HG03159 (cell line): ENCODE data around the gene SAMSN1.

Experiments
- ATAC-seq: cut with Tn5 transposase; IDR thresholded peaks from one replicate; pipeline ENCODE4 v1.9.1; 2021; ENCODE audit warnings: mild to moderate bottlenecking, moderate library complexity; ENCODE audit not compliant: unreplicated experiment

The SAMSN1 gene

DNA sequence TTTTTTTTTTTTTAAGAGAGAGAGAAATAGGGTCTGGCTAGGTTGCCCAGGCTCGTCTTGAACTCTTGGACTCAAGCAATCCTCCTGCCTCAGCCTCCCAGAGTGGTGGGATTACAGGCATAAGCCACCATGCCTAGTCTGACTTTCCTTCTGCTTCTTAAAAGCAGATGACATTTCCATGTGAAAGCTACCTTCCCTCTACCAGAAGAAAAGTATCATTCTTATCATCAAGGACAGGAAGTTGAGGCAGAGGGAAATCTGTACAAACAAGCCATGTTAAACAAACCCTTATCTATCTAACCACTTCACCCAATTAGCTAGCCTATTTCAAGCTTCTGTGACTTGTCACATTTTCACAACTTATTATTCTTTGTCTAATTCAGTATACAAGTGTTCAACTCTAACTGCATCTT is 54.8 kb downstream of the SAMSN1 start:
- no peak for ATAC-seq

DNA sequence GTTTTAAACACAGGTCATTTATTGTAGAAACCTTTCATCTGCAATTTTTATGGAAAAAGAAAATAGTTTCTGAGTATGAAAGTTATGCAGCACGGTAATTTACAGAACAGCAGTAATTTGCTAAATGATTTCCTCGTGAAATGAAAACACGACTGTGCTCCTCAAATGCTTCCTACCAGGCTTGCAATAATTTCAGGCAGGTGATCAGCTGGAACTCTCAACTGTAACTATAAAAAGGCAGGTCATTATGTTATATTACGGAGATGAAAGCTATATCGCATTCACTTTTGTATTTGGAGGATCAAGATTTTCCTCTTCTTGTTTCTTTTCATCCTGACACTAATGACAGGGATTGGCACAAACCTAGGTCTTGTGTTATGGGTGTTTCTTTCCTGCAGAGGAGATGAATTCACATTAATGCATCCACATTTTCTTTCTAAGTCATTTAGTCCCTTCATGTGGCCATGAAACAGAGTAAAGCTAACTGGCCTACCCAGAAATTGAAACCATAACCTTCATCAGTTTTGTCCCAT is 57.4 kb downstream of the SAMSN1 start:
- ATAC-seq, result no peak

- ATAC-seq, result no peak
Observed at GRCh38 chr21:14487490-14488432, 58.4 kb downstream of the SAMSN1 start.

- no peak for ATAC-seq
Observed at GRCh38 chr21:14486869-14487268, 59.2 kb downstream of the SAMSN1 start.

GRCh38 chr21:14484188-14485009 is 61.7 kb downstream of the SAMSN1 start:
- ATAC-seq, result no peak

DNA sequence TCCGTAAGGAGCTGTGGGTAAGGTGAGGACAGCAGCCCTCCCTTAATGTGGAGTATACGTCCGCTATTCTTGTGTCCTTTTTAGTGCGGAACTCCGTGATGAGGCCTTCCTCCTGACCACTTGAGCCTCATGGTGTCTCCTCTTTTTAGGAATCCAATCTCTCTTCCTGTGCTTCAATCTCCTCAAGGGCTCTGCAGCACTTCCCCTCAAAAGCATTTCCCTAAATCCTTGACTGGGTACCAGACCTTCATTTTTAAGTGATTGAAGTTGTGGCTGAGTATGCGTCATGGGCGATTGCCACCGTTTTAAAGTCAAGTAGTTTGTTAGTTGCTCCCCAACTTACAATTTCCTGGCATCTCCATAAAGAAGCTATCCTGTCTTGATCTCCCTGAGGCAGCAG is 62.8 kb downstream of the SAMSN1 start:
- ATAC-seq, result no peak

DNA sequence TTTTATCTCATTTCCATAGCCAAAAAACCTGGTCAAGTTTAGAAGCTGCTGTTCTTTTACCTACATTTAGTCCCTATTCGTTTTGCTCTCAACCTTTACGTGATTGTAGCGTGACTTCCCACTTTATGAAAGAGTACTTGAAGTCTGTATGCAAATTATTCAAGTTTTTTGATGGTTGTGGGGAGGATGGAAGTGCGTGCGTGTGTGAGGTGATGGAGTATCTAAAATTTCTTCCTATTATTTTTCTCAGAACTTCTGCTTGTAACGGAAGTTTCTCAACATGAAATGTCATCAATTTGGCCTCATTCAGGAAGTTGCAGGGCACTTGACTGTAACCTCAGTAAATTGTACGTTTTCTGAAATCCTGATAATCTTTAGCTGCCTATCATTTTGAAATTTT is 64.0 kb downstream of the SAMSN1 start:
- no peak for ATAC-seq

- no peak for ATAC-seq
Observed at GRCh38 chr21:14480411-14481031, 65.6 kb downstream of the SAMSN1 start.

DNA sequence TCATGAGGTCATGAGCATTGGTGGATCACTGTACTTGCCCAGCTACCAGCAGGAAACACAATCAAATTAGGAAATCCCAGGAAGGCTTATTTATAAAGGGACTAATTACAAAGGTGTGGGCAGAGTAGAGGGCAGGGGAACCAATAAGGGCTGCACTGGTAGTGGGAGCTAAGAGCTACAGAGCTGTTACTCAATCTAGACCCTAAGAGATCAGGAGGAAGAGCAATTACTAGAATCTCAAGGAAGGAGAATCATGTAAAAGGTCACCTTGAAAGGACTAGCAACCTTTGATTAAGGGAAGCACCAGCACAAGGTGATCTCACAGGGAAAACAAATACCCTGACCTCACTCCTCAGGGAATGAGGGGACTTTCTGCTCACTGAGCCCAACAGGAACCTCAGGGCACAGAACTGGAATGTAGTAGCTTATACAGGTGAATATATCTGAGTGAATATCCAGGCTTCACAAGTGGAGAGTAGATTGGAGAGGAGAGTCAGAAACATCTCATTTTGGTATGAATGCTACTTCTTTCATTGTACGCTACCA is 66.8 kb downstream of the SAMSN1 start:
- no peak for ATAC-seq

DNA sequence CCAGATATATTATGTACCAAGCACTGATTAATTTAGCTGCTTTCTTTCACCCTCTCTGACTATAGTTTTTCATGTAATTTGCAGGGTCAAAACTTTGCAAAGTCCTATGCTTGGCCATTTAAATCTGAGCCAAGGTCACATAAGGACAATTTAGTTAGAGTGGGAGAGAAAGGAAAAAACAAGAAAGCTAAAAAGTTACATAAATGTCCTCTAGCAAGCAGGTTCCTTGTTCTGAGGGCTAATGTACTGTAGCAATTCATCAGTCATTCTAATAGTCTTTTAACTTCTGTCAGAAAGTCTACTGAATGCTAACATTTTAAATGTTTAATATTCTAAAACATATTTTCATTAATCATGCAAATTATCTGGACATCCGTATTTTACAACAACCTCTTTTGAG is 68.3 kb downstream of the SAMSN1 start:
- ATAC-seq, result no peak

DNA sequence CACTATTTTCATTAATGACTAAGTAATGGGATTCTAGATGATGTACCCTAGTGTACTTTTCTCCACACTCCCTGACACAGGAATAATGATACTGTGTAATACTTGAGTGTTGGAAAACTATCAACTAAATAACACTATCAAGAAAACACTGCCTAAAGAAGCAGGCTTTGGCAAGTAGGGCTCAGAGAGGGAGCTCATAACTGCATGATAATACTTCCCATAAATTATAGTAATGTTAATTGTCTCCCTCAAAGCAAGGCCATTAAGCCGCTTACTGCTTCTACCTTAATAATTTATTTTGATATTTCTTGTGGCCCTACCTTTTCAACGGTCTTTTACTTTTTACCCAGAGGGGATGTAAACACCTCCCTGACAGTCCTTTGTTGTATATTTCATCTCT is 69.0 kb downstream of the SAMSN1 start:
- no peak for ATAC-seq

- ATAC-seq, result no peak
Observed at GRCh38 chr21:14474995-14475394, 71.1 kb downstream of the SAMSN1 start.

- ATAC-seq, result no peak
Observed at GRCh38 chr21:14469641-14470040, 76.5 kb downstream of the SAMSN1 start.

- no peak for ATAC-seq
Observed at GRCh38 chr21:14466715-14467114, 79.4 kb downstream of the SAMSN1 start.

- ATAC-seq, result no peak
Observed at GRCh38 chr21:14457762-14458161, 88.4 kb downstream of the SAMSN1 start.

GRCh38 chr21:14456911-14457310 is 89.2 kb downstream of the SAMSN1 start:
- no peak for ATAC-seq

GRCh38 chr21:14454016-14455009 is 91.8 kb downstream of the SAMSN1 start:
- ATAC-seq, result peak; percentile 83

DNA sequence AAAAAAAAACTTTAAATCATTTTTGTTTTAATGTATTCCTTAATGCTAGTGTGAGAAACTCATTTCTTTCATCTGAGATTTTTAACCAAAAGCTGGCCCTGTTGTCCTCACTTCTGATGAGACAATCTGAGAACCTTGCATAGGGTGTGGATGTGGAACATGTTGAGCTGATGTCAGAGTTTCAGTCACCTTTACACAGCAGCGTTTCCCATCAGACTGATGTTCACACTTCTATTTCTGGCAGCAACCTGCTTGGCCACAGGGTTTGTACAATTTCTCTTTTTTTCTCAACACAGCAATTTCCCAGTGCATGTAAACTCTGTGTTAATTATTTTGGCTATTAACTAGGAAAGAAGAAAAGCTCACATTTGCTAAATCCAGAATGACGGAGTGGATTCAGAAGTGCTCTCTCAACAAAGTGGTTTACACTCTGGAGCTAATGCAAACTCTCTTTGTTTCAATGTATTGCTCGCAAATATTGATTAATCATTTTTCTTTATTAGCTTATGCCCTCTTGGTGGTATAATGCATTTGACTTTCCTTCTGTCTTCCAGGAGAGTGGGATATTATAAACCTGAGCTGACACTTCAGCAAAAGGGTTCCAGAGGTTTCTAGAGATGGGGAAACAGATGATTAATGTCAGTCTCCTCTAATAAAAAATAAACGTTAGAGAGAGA is 92.6 kb downstream of the SAMSN1 start:
- ATAC-seq, result peak; percentile 77

DNA sequence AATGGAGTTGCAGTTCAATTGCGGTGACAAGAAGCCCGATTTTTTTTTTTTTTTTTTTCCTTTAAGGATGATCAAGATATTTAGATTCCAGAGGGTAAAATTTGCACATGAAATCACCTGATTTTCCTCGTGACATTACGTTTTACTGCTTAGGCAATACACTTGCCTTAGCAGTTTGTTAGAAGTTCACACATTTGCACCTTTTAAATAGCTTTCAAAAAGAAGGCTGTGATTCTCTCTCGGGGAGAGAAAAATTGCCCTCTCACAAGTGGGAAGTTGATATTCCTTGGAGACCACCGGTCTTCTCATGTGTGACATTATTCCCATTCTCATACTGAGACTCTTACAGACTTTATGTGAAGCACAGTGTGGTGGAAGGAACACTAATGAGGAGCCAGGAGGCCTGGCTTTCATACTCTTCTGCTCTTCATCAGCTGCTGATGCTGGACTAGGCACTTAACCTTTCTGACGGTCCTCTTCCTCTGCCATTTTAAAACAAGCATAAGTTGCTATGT is 93.3 kb downstream of the SAMSN1 start:
- ATAC-seq, result no peak
